SH-SY5Y (cell line): ENCODE results near the gene LDAH.

ENCODE experiments used
- GATA2 ChIP-seq: IDR thresholded peaks from 2 replicates; pipeline ENCODE4 v1.6.1; 2011; ENCODE audit warnings: mild to moderate bottlenecking, low read depth, low read length
- GATA3 ChIP-seq: IDR thresholded peaks from 2 replicates; pipeline ENCODE4 v1.6.1; 2011; ENCODE audit warnings: low read depth, mild to moderate bottlenecking, low read length, moderate library complexity

The LDAH gene

GRCh38 chr2:20651731-20652099 is 171.2 kb downstream of the LDAH start:
- TF ChIP-seq GATA2 (no peak), GATA3 (no peak)

DNA sequence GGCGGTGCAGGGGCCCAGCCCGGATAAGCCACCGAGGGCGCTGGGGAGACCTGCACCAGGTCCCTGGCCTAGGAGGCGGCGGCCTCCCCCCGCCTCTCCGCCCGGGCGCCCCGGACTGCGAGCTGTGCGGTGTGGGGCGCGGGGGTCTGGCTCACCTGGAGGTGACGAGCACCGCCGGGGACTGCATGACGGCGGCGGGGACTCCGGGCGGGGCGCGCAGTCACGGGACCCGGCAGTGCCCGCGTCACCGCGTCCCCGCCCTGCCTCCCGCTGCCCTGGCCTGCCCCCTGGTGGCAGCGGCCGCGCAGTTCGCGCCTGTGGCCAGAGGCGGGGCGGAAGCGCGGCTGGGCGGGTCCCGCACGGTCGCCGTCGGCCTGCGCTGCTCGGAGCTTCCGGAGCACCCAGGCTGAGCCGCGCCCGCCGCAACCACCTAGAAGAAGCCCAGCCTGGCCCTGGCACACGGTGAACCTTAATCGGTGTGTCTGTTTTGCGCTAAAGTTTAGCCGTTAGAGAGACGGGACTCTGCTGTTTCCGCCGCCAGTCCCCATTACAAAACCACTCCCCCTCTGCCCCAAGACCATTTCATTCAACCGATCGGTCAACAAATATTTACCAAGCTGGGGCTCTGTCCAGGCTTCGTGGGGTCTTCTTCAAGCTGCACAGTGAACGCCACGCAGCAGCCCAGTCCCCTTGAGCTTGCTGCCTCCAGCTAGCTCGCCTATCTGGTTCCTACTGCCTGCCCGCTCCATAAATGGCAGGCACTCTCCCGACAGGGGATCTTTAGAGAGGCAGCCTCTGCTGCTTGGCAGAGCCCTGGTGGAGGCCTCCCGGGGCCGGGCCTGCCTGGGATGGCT is 171.8 kb downstream of the LDAH start, which contains the start of gene HS1BP3:
HS1BP3 (minus strand) TSS at position 222 of the 854 bp plus-strand sequence; CDS start at position 187, 35 bp downstream.
- no peak for TF ChIP-seq GATA3
- TF ChIP-seq GATA2, result no peak

DNA sequence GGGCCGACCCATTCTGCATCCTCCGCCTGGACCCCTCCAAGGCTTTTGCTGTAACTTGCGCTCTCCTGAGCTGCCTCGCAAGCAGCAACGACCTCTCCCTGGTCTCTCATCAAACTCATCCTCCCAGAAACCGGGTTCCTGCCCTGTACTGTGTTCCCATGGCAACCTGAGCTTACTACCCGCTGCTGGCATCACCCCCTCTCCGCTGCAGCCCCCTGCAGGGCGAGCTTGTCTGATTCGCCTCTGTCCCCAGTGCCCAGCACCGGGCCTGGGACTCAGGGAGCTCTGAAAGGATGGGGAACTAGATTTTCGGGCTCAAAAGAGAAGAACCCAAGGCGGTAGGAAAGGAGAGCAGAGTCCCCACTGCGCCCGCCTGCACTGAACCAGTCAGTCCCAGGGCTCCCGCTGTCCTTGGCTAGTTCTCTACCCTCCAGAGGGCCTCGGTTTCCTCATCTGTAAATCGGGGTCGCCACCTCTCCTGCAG is 172.5 kb downstream of the LDAH start:
- TF ChIP-seq GATA3 (no peak), GATA2 (no peak)

DNA sequence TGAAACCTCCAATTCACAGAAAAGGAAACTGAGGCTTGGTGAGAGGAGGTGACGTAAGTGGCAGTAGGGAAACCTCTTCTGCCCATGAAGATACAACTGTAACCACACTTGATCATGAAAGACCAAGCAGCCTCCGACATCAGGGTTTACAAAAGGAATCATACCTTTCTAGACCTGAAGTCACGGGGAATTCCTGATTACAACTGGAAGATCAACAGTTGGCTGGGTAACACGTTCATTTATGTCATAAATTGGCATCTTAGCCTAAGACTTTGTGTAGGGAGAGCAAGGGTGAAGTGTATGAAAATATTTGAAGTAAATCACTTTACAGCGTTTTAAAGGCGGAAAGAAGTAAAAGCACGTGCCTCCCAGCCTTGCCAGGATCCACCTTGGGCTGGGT is 172.9 kb downstream of the LDAH start:
- TF ChIP-seq GATA2 (no peak), GATA3 (no peak)

GRCh38 chr2:20649576-20649975 is 173.3 kb downstream of the LDAH start:
- no peak for TF ChIP-seq GATA3
- no peak for TF ChIP-seq GATA2

DNA sequence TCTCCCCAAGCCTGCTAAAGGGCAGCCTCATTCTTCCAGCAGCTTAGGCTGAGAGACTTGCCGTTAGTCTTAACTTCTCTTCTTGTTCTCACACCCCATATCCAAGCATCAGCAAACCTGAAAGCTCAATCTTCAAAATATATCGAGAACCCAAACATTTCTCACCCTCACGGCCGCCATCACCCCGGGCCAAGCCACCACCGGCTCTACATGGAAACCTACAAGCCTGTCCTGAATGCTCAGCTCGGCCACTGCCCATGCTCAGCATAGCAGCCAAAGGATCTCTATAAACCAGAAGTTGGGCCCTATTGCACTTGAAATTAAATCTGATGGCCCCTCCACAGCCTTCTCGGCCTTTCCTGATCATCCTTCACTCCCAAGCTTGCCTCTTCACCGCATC is 174.1 kb downstream of the LDAH start:
- TF ChIP-seq GATA2, result no peak
- no peak for TF ChIP-seq GATA3

DNA sequence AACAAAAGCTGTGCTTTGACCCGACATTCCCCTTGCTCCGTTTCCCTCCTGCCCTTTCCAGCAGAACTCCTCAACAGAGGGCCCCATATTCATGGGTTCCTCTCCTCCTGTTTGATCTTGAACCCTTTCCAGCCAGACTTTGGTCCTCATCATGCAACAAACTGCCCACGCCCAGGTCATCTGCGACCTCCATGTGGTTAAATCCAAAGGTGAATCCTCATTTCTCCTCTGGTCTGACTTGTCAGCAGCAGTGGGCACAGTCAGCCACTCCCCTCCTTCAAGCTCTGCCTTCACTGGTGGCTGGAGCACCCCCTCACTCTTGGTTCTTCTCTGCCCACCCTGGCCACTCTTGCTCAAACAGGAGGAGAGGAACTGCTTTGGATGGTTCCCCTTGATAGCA is 174.7 kb downstream of the LDAH start:
- TF ChIP-seq GATA2 (no peak), GATA3 (no peak)

GRCh38 chr2:20647738-20648137 is 175.2 kb downstream of the LDAH start:
- TF ChIP-seq GATA3 (no peak), GATA2 (no peak)

GRCh38 chr2:20647211-20647610 is 175.7 kb downstream of the LDAH start:
- TF ChIP-seq GATA2, result no peak
- no peak for TF ChIP-seq GATA3

- TF ChIP-seq GATA3, result no peak
Measured at GRCh38 chr2:20646446-20646845, 176.5 kb downstream of the LDAH start.

DNA sequence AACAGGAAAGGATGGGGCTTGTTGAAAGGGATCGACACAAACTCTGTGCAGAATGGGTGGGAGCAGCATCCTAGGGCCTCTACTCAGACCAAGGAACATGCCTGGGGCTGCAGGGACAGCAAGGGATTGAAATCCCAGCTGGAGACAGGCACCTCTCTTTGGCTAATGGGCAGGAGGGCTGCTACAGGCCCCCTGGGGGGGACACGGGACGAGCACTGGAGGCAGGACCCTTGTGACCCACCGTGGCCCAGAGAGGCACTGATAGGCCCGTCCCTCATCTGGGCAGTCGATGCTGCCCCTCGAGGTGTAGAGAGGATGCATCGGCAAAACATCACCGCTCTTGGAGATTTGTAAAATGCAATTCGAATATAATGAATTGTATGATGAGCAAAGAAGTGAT is 177.1 kb downstream of the LDAH start:
- TF ChIP-seq GATA2 (no peak), GATA3 (no peak)

GRCh38 chr2:20645301-20645701 is 177.6 kb downstream of the LDAH start:
- TF ChIP-seq GATA3 (no peak), GATA2 (no peak)

DNA sequence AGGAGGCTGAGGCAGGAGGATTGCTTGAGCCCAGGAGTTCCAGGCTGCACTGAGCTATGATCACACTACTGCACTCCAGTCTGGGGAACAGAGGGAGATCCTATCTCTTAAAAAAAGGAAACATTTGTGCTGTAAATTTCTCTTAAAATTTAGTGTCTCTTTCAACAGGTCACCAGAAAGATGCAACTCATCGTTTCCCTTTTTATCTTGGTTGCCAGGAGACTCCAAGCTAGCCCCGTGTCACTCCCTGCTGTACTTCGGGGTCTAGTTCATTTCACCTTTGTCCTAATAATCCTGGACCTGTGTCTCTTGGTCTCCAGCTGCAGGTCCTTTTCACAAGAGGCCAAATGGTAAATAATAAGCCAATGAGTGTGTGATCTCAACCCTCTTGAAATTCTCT is 179.1 kb downstream of the LDAH start:
- TF ChIP-seq GATA3 (no peak), GATA2 (no peak)

GRCh38 chr2:20643060-20643459 is 179.8 kb downstream of the LDAH start:
- no peak for TF ChIP-seq GATA2
- no peak for TF ChIP-seq GATA3
